T-helper 1 cell treated with Interleukin-12 subunit alpha and Interleukin-12 subunit beta and Interleukin-4 antibody, amounts not matched to agents 30 μg/mL and 1 μg/mL, for 36 hours (primary cell): ENCODE measurements around the gene NUCB2.

ENCODE experiments used
- H3K27ac Mint-ChIP-seq: one replicate; pipeline ENCODE4 v1.8.0; 2021; ENCODE audit warnings: mild to moderate bottlenecking, mixed read lengths
- H3K27me3 Mint-ChIP-seq: one replicate; pipeline ENCODE4 v1.8.0; 2021; ENCODE audit warnings: low read depth, mixed read lengths
- H3K36me3 Mint-ChIP-seq: one replicate; pipeline ENCODE4 v1.8.0; 2021; ENCODE audit warnings: low read depth, mixed read lengths
- H3K4me1 Mint-ChIP-seq: one replicate; pipeline ENCODE4 v1.8.0; 2021; ENCODE audit warnings: low read depth, mixed read lengths
- H3K4me3 Mint-ChIP-seq: one replicate; pipeline ENCODE4 v1.8.0; 2021; ENCODE audit warnings: mild to moderate bottlenecking, moderate library complexity, mixed read lengths
- H3K9me3 Mint-ChIP-seq: one replicate; pipeline ENCODE4 v1.8.0; 2021; ENCODE audit warnings: mixed read lengths

The NUCB2 gene

GRCh38 chr11:17369684-17370243 is 93.2 kb downstream of the NUCB2 start:
- H3K36me3 Mint-ChIP-seq, result peaks cover 20% of the 10 kb centered on the region
- H3K4me3 Mint-ChIP-seq, result no peak overlapping the region
- H3K27ac Mint-ChIP-seq, result no peak overlapping the region
- H3K4me1 Mint-ChIP-seq, result peaks cover 9% of the 10 kb centered on the region
- H3K27me3 Mint-ChIP-seq, result no peaks in the 10 kb centered on the region
- peaks cover 42% of the 10 kb centered on the region for H3K9me3 Mint-ChIP-seq

- H3K27me3 Mint-ChIP-seq, result no peaks in the 10 kb centered on the region
- H3K9me3 Mint-ChIP-seq, result peaks cover 42% of the 10 kb centered on the region
- no peak overlapping the region for H3K4me3 Mint-ChIP-seq
- H3K4me1 Mint-ChIP-seq, result peaks cover 9% of the 10 kb centered on the region
- H3K27ac Mint-ChIP-seq, result no peak overlapping the region
- H3K36me3 Mint-ChIP-seq, result peaks cover 20% of the 10 kb centered on the region
Observed at GRCh38 chr11:17371614-17372013, 95.1 kb downstream of the NUCB2 start.

GRCh38 chr11:17375547-17375946 is 99.0 kb downstream of the NUCB2 start:
- peaks cover 26% of the 10 kb centered on the region for H3K9me3 Mint-ChIP-seq
- peaks cover 13% of the 10 kb centered on the region for H3K36me3 Mint-ChIP-seq
- H3K4me3 Mint-ChIP-seq, result no peak overlapping the region
- no peak overlapping the region for H3K27ac Mint-ChIP-seq
- no peaks in the 10 kb centered on the region for H3K4me1 Mint-ChIP-seq
- H3K27me3 Mint-ChIP-seq, result no peaks in the 10 kb centered on the region

- Mint-ChIP-seq H3K36me3 (peaks cover 8% of the 10 kb centered on the region), H3K9me3 (peaks cover 16% of the 10 kb centered on the region), H3K27me3 (no peaks in the 10 kb centered on the region), H3K4me3 (no peak overlapping the region), H3K27ac (no peak overlapping the region), H3K4me1 (no peaks in the 10 kb centered on the region)
Observed at GRCh38 chr11:17376493-17376892, 100.0 kb downstream of the NUCB2 start.

- Mint-ChIP-seq H3K9me3 (no peaks in the 10 kb centered on the region), H3K27ac (no peak overlapping the region), H3K27me3 (no peaks in the 10 kb centered on the region), H3K4me1 (no peaks in the 10 kb centered on the region), H3K36me3 (no peaks in the 10 kb centered on the region), H3K4me3 (no peak overlapping the region)
Observed at GRCh38 chr11:17378655-17379054, 102.1 kb downstream of the NUCB2 start.

- H3K4me3 Mint-ChIP-seq, result no peak overlapping the region
- no peaks in the 10 kb centered on the region for H3K36me3 Mint-ChIP-seq
- no peaks in the 10 kb centered on the region for H3K9me3 Mint-ChIP-seq
- H3K27me3 Mint-ChIP-seq, result no peaks in the 10 kb centered on the region
- H3K4me1 Mint-ChIP-seq, result no peaks in the 10 kb centered on the region
- no peak overlapping the region for H3K27ac Mint-ChIP-seq
Observed at GRCh38 chr11:17379383-17380180, 103.0 kb downstream of the NUCB2 start.

- Mint-ChIP-seq H3K36me3 (no peaks in the 10 kb centered on the region), H3K4me3 (no peak overlapping the region), H3K27me3 (no peaks in the 10 kb centered on the region), H3K4me1 (no peaks in the 10 kb centered on the region), H3K9me3 (no peaks in the 10 kb centered on the region), H3K27ac (no peak overlapping the region)
Observed at GRCh38 chr11:17381156-17381555, 104.6 kb downstream of the NUCB2 start.
